Heart left ventricle (tissue), 16 donors: ENCODE data around the gene VTI1A. TPM values are rescaled to one million over a fixed set of nuclear protein-coding genes. Genes with fewer than 3 reads are reported as not detected.

Source experiments
- ATAC-seq, 4 donors: fragments of 200-7000 bp; cut with Tn5 transposase; one replicate each; pipeline ENCODE4 v1.9.1; 2020 to 2022; ENCODE audit warnings: moderate library complexity in 4 of 4, mild to moderate bottlenecking in 3 of 4, moderate number of reproducible peaks in 1 of 4
- DNase-seq, 5 donors: peaks; one replicate each; pipeline ENCODE4 v3.0.0-alpha.2; 2020
- H3K27ac ChIP-seq, 12 donors: fragments of 200-600 bp; sonication (generic) in 4 of 12; one replicate each; pipeline versions ENCODE4 v1.5.0 to v1.8.0; 2016 to 2022; ENCODE audit warnings: mild to moderate bottlenecking in 2 of 12
- H3K27me3 ChIP-seq, 9 donors: fragments of 200-600 bp; sonication (generic) in 2 of 9; one replicate each; pipeline versions ENCODE4 v1.5.1 to v1.8.0; 2016 to 2022; ENCODE audit warnings: mild to moderate bottlenecking in 3 of 9
- H3K36me3 ChIP-seq, 9 donors: fragments of 200-600 bp; sonication (generic) in 2 of 9; one replicate each; pipeline versions ENCODE4 v1.5.0 to v1.8.0; 2018 to 2022; ENCODE audit warnings: mild to moderate bottlenecking in 2 of 9
- H3K4me1 ChIP-seq, 12 donors: fragments of 200-600 bp; sonication (generic) in 4 of 12; one replicate each; pipeline versions ENCODE4 v1.5.0 to v1.8.0; 2016 to 2022; ENCODE audit warnings: mild to moderate bottlenecking in 3 of 12
- H3K4me3 ChIP-seq, 12 donors: fragments of 200-600 bp; sonication (generic) in 4 of 12; one replicate each; pipeline versions ENCODE4 v1.5.0 to v1.8.0; 2017 to 2022; ENCODE audit warnings: mild to moderate bottlenecking in 9 of 12, moderate library complexity in 4 of 12
- H3K9me3 ChIP-seq, 12 donors: fragments of 200-600 bp; sonication (generic) in 4 of 12; one replicate each; pipeline versions ENCODE4 v1.5.0 to v1.8.0; 2016 to 2022; ENCODE audit warnings: mild to moderate bottlenecking in 1 of 12
- CTCF ChIP-seq, 12 donors: fragments of 200-600 bp; sonication (generic) in 4 of 12; IDR thresholded peaks; one replicate each; pipeline versions ENCODE4 v1.5.0 to v1.8.0; 2018 to 2022; ENCODE audit warnings: antibody characterized with exemption in 12 of 12, mild to moderate bottlenecking in 5 of 12
- POLR2A ChIP-seq, 2 donors: fragments of 450-650 bp; IDR thresholded peaks; one replicate each; pipeline ENCODE4 v1.6.1; 2017; ENCODE audit warnings: antibody characterized with exemption in 2 of 2, mild to moderate bottlenecking in 2 of 2, moderate library complexity in 2 of 2
- WGBS, 4 donors: extraction: QIAGEN DNeasy Blood & Tissue Kit in 2 of 4; methylation state at CpG; one replicate each; pipeline versions ENCODE4 v1.1.5 to v1.1.7; 2013 to 2018; 5-methylcytosine and 5-hydroxymethylcytosine counted together
- intact Hi-C, 10 donors: fragments of 100-400 bp; cut with DNase I; formaldehyde crosslinking; loops; one replicate each; pipeline versions ENCODE4 v1.11.1 to v1.14.2; 2022
- polyA plus RNA-seq, 2 donors: library from polyadenylated mRNA; stranded (reverse); fragments of 200-250 nt; gene quantifications; one replicate each; pipeline ENCODE4 v1.2.3, GENCODE V29; 2013
- total RNA-seq, 9 donors: library from RNA; depleted of rRNA in 2 of 9; stranded (reverse); fragments of >200 nt in 2 of 9; fragmentation: NEBNext Ultra II Directional in 3 of 9; extraction: Animal tissue kit (Norgen Biotek cat#: 25700) in 3 of 9; gene quantifications; one replicate each; pipeline versions ENCODE4 v1.1.0 to v1.2.4, GENCODE V29; 2016 to 2023
- donor health status: ischemic (EF 13 %, LVEDD 7.1; RV severe dilation, severe dysfunction).
- donor health status: healthy with polysubstance abuse.
- donor health status: DM: no; HTN: yes; CAD: no.
- donor health status: DM: no; HTN: no; CAD: no.
- donor health status: ischemic (EF 25% LVEDD 6.9; RV normal size, moderate dysfunction).
- donor health status: ischemic (EF 25% LVEDD 5.7; RV mildly dilated, moderate dysfunction).
- donor health status: healthy.
- donor health status: DM: yes; HTN: yes; CAD: no.
- donor health status: ischemic (EF 35%, LVEDD 5.7; RV mildly dilated, moderate dysfunction).
- donor health status: nonischemic (EF 11% LVEDD 7.7; RV severe dilation, severe dysfunction).
- donor health status: DM: yes; HTN: yes; CAD: no.
- donor health status: PGD.
- donor health status: ischemic (EF 29% LVEDD 5.4; RV normal size, mild dysfunction).
- donor health status: nonischemic (EF 23%, LVEDD 6.1; RV moderate dilation, normal function).

VTI1A gene
- total and polyA plus RNA-seq, 11 donors: 6.0 to 33.1 (median 23.2) TPM

- H3K27me3 ChIP-seq: no peaks in the 10 kb centered on the region
- H3K4me1 ChIP-seq: no peaks in the 10 kb centered on the region
- no peaks in the 10 kb centered on the region for H3K9me3 ChIP-seq
- H3K36me3 ChIP-seq: no peaks in the 10 kb centered on the region
- DNase-seq: no peak
- no peak overlapping the region for H3K27ac ChIP-seq
- no peak overlapping the region for H3K4me3 ChIP-seq
- intact Hi-C loops: no loop called here
- TF ChIP-seq POLR2A (IDR thresholded peaks at IDR 0.05): no peak
- no peak for TF ChIP-seq CTCF (IDR thresholded peaks at IDR 0.05)
- 93 to 97% (median 94%) methylated on average over 6 of the region's 6 CpGs for WGBS, 4 donors
- ATAC-seq: no peak
Measured at GRCh38 chr10:112769611-112770370, 322.8 kb downstream of the VTI1A start.

GRCh38 chr10:112771733-112772132 lies 324.7 kb downstream of the VTI1A start:
- H3K4me3 ChIP-seq: no peak overlapping the region
- DNase-seq (no peak), ATAC-seq (no peak)
- intact Hi-C loops: no loop called here
- no peaks in the 10 kb centered on the region for H3K36me3 ChIP-seq
- H3K27ac ChIP-seq: no peak overlapping the region
- WGBS, 4 donors: 78 to 99% (median 90%) methylated on average over 3 of the region's 3 CpGs
- TF ChIP-seq POLR2A (IDR thresholded peaks at IDR 0.05) (no peak), CTCF (IDR thresholded peaks at IDR 0.05) (no peak)
- H3K27me3 ChIP-seq: no peaks in the 10 kb centered on the region
- H3K9me3 ChIP-seq: no peaks in the 10 kb centered on the region
- H3K4me1 ChIP-seq: peaks cover 0 to 7% (median 0%) of the 10 kb centered on the region in 12 donors

GRCh38 chr10:112773783-112774182 lies 326.8 kb downstream of the VTI1A start:
- no peak for TF ChIP-seq POLR2A (IDR thresholded peaks at IDR 0.05)
- no peak for TF ChIP-seq CTCF (IDR thresholded peaks at IDR 0.05)
- no peak for DNase-seq
- intact Hi-C loops: no loop called here
- WGBS, 4 donors: 97 to 100% (median 99%) methylated on average over 3 of the region's 3 CpGs
- H3K4me3 ChIP-seq: no peak overlapping the region
- no peak overlapping the region for H3K27ac ChIP-seq
- no peaks in the 10 kb centered on the region for H3K9me3 ChIP-seq
- H3K27me3 ChIP-seq: no peaks in the 10 kb centered on the region
- H3K4me1 ChIP-seq: peaks cover 0 to 7% (median 0%) of the 10 kb centered on the region in 12 donors
- no peaks in the 10 kb centered on the region for H3K36me3 ChIP-seq
- ATAC-seq: no peak

GRCh38 chr10:112774210-112774609 lies 327.2 kb downstream of the VTI1A start:
- Histone ChIP-seq H3K36me3 (no peaks in the 10 kb centered on the region), H3K27ac (no peak overlapping the region), H3K4me1 (peaks cover 0 to 7% (median 0%) of the 10 kb centered on the region in 12 donors), H3K9me3 (no peaks in the 10 kb centered on the region), H3K4me3 (no peak overlapping the region), H3K27me3 (no peaks in the 10 kb centered on the region)
- no peak for TF ChIP-seq POLR2A (IDR thresholded peaks at IDR 0.05)
- TF ChIP-seq CTCF (IDR thresholded peaks at IDR 0.05): no peak
- WGBS, 4 donors: 87 to 100% (median 96%) methylated on average over 1 of the region's 1 CpG
- no peak for ATAC-seq
- intact Hi-C loops: no loop called here
- no peak for DNase-seq
